OCI-LY1 (cell line): Measurements from ENCODE around the gene TMEM178B.

Source experiments
- CTCF ChIP-seq: fragments of 200-600 bp; sonication (generic), shearing (Covaris generic); IDR thresholded peaks from 2 replicates; pipeline ENCODE4 v1.5.1; 2017; ENCODE audit warnings: mild to moderate bottlenecking, antibody characterized with exemption, low read length, moderate library complexity, mixed read lengths
- EZH2 ChIP-seq: fragments of 200-600 bp; sonication (generic), shearing (Covaris generic); IDR thresholded peaks from 2 replicates; pipeline ENCODE4 v1.8.0; 2017; ENCODE audit warnings: borderline replicate concordance, mixed run types, mild to moderate bottlenecking, antibody characterized with exemption, low read length, moderate library complexity, mixed read lengths

DNA sequence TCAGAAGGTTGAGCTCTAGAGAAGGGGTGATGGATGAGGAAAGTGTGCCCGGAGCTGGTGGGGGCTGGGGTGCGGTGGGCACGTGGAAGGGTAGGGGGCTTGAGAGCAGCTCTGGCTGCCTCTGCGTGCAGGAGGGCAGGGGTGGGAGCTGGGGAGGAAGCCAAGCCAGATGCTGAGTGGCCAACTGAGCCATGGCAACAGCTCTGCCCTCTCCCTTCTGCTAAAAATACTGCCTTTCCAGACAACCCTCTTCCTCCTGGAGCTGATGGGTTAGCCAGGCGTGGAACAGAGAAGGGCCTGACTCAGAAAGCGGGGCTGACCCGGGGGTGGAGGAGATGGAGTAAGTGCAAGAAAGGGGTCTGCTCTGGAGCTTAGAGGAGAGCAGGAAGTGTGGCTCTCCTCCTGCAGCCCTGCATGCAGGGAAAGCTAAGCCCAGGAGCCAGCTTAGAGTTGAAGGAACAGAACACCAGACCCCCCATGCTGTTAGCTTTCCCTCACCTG is 362.8 kb downstream of the TMEM178B start:
- TF ChIP-seq CTCF (no peak), EZH2 (no peak)
